ENCODE measurements around the gene ARHGAP8.

ARHGAP8 gene

GRCh38 chr22:44807232-44807631 is 54.9 kb downstream of the ARHGAP8 start:
- DNase-seq: no peak

GRCh38 chr22:44807915-44808690 is 55.7 kb downstream of the ARHGAP8 start:
- no peak for DNase-seq

GRCh38 chr22:44809456-44809855 is 57.1 kb downstream of the ARHGAP8 start:
- DNase-seq: no peak

- DNase-seq: no peak
Measured at GRCh38 chr22:44811141-44811540, 58.8 kb downstream of the ARHGAP8 start.

GRCh38 chr22:44813416-44813815 is 61.0 kb downstream of the ARHGAP8 start:
- DNase-seq: no peak

GRCh38 chr22:44814266-44815098 is 62.1 kb downstream of the ARHGAP8 start:
- DNase-seq: no peak

GRCh38 chr22:44815099-44816070 is 63.0 kb downstream of the ARHGAP8 start:
- no peak for DNase-seq

GRCh38 chr22:44816141-44816540 is 63.8 kb downstream of the ARHGAP8 start:
- DNase-seq: no peak

GRCh38 chr22:44818727-44819126 is 66.4 kb downstream of the ARHGAP8 start:
- DNase-seq: no peak

- no peak for DNase-seq
Measured at GRCh38 chr22:44819966-44820631, 67.7 kb downstream of the ARHGAP8 start.

- no peak for DNase-seq
Measured at GRCh38 chr22:44821741-44822475, 69.5 kb downstream of the ARHGAP8 start.

GRCh38 chr22:44822534-44822933 is 70.2 kb downstream of the ARHGAP8 start:
- DNase-seq: no peak

GRCh38 chr22:44823396-44823795 is 71.0 kb downstream of the ARHGAP8 start:
- DNase-seq: no peak

- DNase-seq: no peak
Measured at GRCh38 chr22:44823806-44824205, 71.4 kb downstream of the ARHGAP8 start.

GRCh38 chr22:44824271-44824670 is 71.9 kb downstream of the ARHGAP8 start:
- DNase-seq: no peak

GRCh38 chr22:44825310-44826150 is 73.2 kb downstream of the ARHGAP8 start:
- DNase-seq: no peak

GRCh38 chr22:44827666-44828190 is 75.4 kb downstream of the ARHGAP8 start:
- no peak for DNase-seq

- DNase-seq: no peak
Measured at GRCh38 chr22:44828193-44828592, 75.8 kb downstream of the ARHGAP8 start.

GRCh38 chr22:44831885-44832284 is 79.5 kb downstream of the ARHGAP8 start:
- no peak for DNase-seq

- DNase-seq: no peak
Measured at GRCh38 chr22:44834065-44834464, 81.7 kb downstream of the ARHGAP8 start.

Data from central memory CD4-positive, alpha-beta T cell (primary cell).